Psoas muscle (tissue), 8 donors: ENCODE results near the gene ARHGAP9. TPM values are rescaled to one million over a fixed set of nuclear protein-coding genes. Genes with fewer than 3 reads are reported as not detected.

Experiments used
- ATAC-seq, 4 donors: fragments of 200-7000 bp; cut with Tn5 transposase; one replicate each; pipeline ENCODE4 v1.9.1; 2020; ENCODE audit warnings: moderate library complexity in 3 of 4, mild to moderate bottlenecking in 2 of 4
- DNase-seq, 2 donors: peaks; one replicate each; pipeline ENCODE4 v3.0.0-alpha.2; 2020
- H3K27ac ChIP-seq: fragments of 200-600 bp; one replicate; pipeline ENCODE4 v1.8.0; 2022
- H3K27me3 ChIP-seq, 3 donors: fragments of 200-600 bp in 1 of 3; one replicate each; pipeline versions ENCODE4 v1.6.1 to v1.8.0; 2013 to 2022; ENCODE audit warnings: low read length in 2 of 3, mild to moderate bottlenecking in 2 of 3, moderate library complexity in 1 of 3; ENCODE audit not compliant: insufficient read depth in 3 of 3
- H3K36me3 ChIP-seq, 2 donors: fragments of 200-600 bp in 1 of 2; one replicate each; pipeline versions ENCODE4 v1.6.1 to v1.8.0; 2013 to 2022; ENCODE audit warnings: low read depth in 1 of 2, mild to moderate bottlenecking in 1 of 2, moderate library complexity in 1 of 2; ENCODE audit not compliant: insufficient read depth in 1 of 2
- H3K4me1 ChIP-seq: fragments of 200-600 bp; one replicate; pipeline ENCODE4 v1.8.0; 2022
- H3K4me3 ChIP-seq: fragments of 200-600 bp; one replicate; pipeline ENCODE4 v1.8.0; 2022; ENCODE audit warnings: mild to moderate bottlenecking
- H3K9me3 ChIP-seq: fragments of 200-600 bp; one replicate; pipeline ENCODE4 v1.8.0; 2022
- CTCF ChIP-seq: fragments of 200-600 bp; IDR thresholded peaks from one replicate; pipeline ENCODE4 v1.8.0; 2022; ENCODE audit warnings: antibody characterized with exemption
- WGBS, 3 donors: extraction: QIAGEN DNeasy Blood & Tissue Kit; methylation state at CpG; one replicate each; pipeline versions ENCODE4 v1.1.6 to v1.1.7; 2013; 5-methylcytosine and 5-hydroxymethylcytosine counted together
- intact Hi-C, 2 donors: fragments of 100-400 bp; cut with DNase I; formaldehyde crosslinking; loops; one replicate each; pipeline versions ENCODE4 v1.11.0 to v1.14.2; 2022
- polyA plus RNA-seq, 3 donors: library from polyadenylated mRNA; stranded (reverse); fragments of 200-250 nt; gene quantifications; one replicate each; pipeline ENCODE4 v1.2.3, GENCODE V29; 2013
- total RNA-seq, 4 donors: library from RNA; stranded (reverse); fragmentation: NEBNext Ultra II Directional in 2 of 4; extraction: Animal tissue kit (Norgen Biotek cat#: 25700) in 2 of 4; gene quantifications; one replicate each; pipeline versions ENCODE4 v1.2.1 to v1.2.4, GENCODE V29; 2021 to 2023
- donor health status: healthy with polysubstance abuse.
- donor health status: DM: no; HTN: no; CAD: no; lungs with moderate emphysema.
- donor health status: Bipolar disorder and iron deficiency.
- donor health status: healthy.
- donor health status: DM: yes; HTN: yes; CAD: no.
- donor health status: DM: no; HTN: no; CAD: no.
- donor health status: DM: no; HTN: no; CAD: no.
- donor health status: DM: yes; HTN: yes; CAD: no.

Gene ARHGAP9
- total and polyA plus RNA-seq, 7 donors: 0.91 to 5.4 (median 2.0) TPM

GRCh38 chr12:57473886-57474285 lies 5.8 kb downstream of the ARHGAP9 start:
- Histone ChIP-seq H3K27ac (no peak overlapping the region), H3K27me3 (peaks cover 0 to 64% (median 17%) of the 10 kb centered on the region in 3 donors), H3K4me1 (peaks cover 13% of the 10 kb centered on the region), H3K4me3 (no peak overlapping the region), H3K36me3 (no peaks in the 10 kb centered on the region), H3K9me3 (no peaks in the 10 kb centered on the region)
- no peak for ATAC-seq
- no peak for DNase-seq
- intact Hi-C loops: no loop called here
- TF ChIP-seq CTCF: no peak
- WGBS, 3 donors: 80 to 91% (median 84%) methylated on average over 5 of the region's 5 CpGs

- 38 to 45% (median 39%) methylated on average over 3 of the region's 3 CpGs for WGBS, 3 donors
- H3K36me3 ChIP-seq: no peaks in the 10 kb centered on the region
- peaks cover 13% of the 10 kb centered on the region for H3K4me1 ChIP-seq
- no peak overlapping the region for H3K4me3 ChIP-seq
- H3K9me3 ChIP-seq: no peaks in the 10 kb centered on the region
- intact Hi-C loops: no loop called here
- peaks cover 0 to 64% (median 15%) of the 10 kb centered on the region in 3 donors for H3K27me3 ChIP-seq
- no peak for TF ChIP-seq CTCF
- no peak overlapping the region for H3K27ac ChIP-seq
- ATAC-seq: no peak
- DNase-seq: no peak
Measured at GRCh38 chr12:57473392-57473791, 6.3 kb downstream of the ARHGAP9 start.

- intact Hi-C loops: no loop called here
- TF ChIP-seq CTCF: no peak
- no peak for ATAC-seq
- peaks cover 0 to 58% (median 11%) of the 10 kb centered on the region in 3 donors for H3K27me3 ChIP-seq
- WGBS, 3 donors: 83 to 93% (median 84%) methylated on average over 3 of the region's 3 CpGs
- no peak overlapping the region for H3K27ac ChIP-seq
- no peaks in the 10 kb centered on the region for H3K36me3 ChIP-seq
- H3K4me3 ChIP-seq: no peak overlapping the region
- no peak for DNase-seq
- H3K9me3 ChIP-seq: no peaks in the 10 kb centered on the region
- peaks cover 13% of the 10 kb centered on the region for H3K4me1 ChIP-seq
Measured at GRCh38 chr12:57472391-57472790, 7.3 kb downstream of the ARHGAP9 start.

GRCh38 chr12:57471661-57472060 lies 8.0 kb downstream of the ARHGAP9 start:
- Histone ChIP-seq H3K9me3 (no peaks in the 10 kb centered on the region), H3K4me3 (no peak overlapping the region), H3K4me1 (peaks cover 13% of the 10 kb centered on the region), H3K27ac (no peak overlapping the region), H3K36me3 (no peaks in the 10 kb centered on the region), H3K27me3 (peaks cover 0 to 58% (median 11%) of the 10 kb centered on the region in 3 donors)
- TF ChIP-seq CTCF: no peak
- WGBS, 3 donors: 85 to 95% (median 92%) methylated on average over 3 of the region's 3 CpGs
- ATAC-seq (no peak), DNase-seq (no peak)
- intact Hi-C loops: no loop called here

- TF ChIP-seq CTCF: no peak
- 83 to 90% (median 87%) methylated on average over 4 of the region's 4 CpGs for WGBS, 3 donors
- Histone ChIP-seq H3K9me3 (no peaks in the 10 kb centered on the region), H3K27me3 (peaks cover 0 to 54% (median 11%) of the 10 kb centered on the region in 3 donors), H3K4me1 (peaks cover 11% of the 10 kb centered on the region), H3K4me3 (no peak overlapping the region), H3K36me3 (no peaks in the 10 kb centered on the region), H3K27ac (no peak overlapping the region)
- DNase-seq: no peak
- intact Hi-C loops: no loop called here
- ATAC-seq: no peak
Measured at GRCh38 chr12:57470970-57471656, 8.6 kb downstream of the ARHGAP9 start.
